Measurements from ENCODE around the gene RAPGEF3.
A peak's percentile ranks its signal among the peaks of the same experiment; 100 is the strongest.

The RAPGEF3 gene

DNA sequence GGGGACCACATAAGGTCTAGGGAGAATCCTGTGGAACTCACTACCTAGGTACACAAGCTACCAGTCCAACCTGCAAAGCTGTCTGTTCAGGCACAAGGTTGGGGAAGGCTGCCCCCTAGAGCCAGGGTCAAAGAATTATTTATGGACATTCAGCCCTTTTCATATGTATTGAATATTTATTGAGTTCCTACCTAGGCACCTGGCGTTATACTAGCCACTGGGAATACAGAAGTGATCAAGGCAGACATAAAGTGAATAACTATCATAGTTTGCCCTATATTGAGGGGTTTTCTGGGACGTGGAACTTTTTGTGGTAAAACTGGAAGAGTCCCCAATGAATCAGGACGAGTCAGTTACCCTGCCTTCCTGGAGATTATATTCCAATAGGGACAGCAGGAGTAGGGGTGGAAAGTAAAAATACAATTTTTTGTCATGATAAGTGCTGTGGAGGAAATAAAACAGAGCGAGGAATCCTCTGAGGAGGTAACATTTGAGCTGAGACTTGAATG is 8.6 kb upstream of the RAPGEF3 start:
- intact Hi-C loops (cut with DNase I): no loop called here
- DNase-seq: peak in 35 of 42 donors; percentile 48 to 87 (median 72)

DNA sequence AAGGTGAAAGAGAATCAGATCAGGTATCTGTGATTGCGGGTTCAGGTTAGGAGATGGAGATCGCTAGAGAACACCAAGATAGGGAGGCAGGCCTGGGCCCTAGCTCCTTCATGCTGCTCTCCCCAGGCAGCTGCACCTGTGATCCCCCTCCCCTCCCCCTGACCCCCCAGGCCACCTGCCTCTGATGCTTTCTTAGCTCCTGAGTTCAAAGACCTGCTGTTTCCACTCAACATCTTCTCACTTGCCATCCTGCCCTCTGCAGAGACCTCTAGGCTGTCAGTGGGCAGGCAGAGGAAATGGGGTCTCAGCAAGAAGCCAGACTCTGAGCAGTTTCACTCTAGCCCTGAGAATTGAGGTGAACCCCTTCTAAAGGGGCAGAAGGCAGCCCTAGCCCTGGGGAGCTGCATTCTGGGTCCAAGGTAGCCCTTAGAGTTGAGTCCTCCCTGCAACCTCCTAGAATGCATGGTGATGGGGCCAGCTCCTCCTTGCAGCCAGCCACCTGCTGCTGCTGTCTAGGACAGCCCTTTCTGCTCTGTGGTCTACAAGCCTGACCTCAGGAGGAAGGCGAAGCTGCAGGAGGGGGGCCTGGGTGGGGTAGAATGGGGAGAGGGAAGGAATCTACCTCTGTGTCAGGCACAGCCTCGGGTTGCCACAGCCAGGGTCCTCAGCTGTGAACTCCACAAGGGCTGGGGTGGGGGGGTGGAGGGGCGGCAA is 8.0 kb upstream of the RAPGEF3 start:
- no peak for DNase-seq
- intact Hi-C loops (cut with DNase I): no loop called here

DNA sequence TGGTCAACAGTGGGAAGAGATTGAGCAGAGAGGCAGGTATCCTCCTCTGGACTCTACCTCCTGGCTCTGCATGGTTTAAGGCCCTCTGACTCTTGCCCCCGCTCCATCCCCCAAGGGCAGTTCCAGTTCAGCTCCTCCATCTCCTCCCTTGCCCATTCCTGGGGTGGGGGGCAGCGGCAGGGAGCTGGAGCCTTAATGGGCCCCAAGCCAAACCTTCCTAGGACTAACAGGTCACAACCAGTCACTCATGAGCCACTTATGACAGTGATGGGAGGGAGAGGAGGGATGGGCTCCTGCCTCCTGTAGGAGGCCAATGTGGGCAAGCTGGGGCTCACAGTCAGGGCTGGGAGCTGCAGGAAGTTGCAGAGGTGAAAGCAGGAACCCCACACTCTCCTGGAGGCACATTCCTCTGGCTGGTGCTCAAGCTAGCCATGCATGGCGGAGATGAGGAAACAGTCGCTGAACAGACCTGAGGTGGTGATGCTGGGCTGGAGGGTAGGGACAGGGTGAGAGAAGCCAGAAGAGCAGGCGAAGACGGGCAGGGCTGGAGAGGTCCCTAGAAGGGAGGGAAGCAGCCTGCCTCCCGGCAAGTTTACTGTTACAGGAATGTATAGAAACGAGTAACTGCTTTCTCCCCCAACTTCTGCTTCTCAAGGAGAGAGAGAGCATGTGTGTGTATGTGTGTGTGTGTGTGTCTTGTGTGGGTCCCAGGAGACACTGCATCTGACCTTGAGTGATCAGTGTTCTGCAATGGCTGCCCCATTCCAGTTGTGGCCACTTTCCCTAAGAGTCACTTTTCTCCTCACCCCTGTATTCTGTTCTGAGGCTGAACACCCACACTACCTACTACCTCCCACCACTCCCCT is 5.0 kb upstream of the RAPGEF3 start:
- DNase-seq: peak in 1 of 42 donors; percentile 7
- intact Hi-C loops (cut with DNase I): no loop called here

- no peak for DNase-seq
These were observed 4.3 kb upstream of the RAPGEF3 start for GRCh38 chr12:47762850-47763465.

GRCh38 chr12:47758584-47758833 is 171 bp downstream of the RAPGEF3 start:
- DNase-seq: no peak
- intact Hi-C loops (cut with DNase I): loop anchor here (2.0 to 5.0 kb wide), 2 partner anchors 20 to 41 kb away; no protein-coding TSS in a partner anchor

More at GRCh38 chr12:47762850-47763465, 4.3 kb upstream of the RAPGEF3 start:
- intact Hi-C loops (cut with DNase I): no loop called here

- intact Hi-C loops (cut with DNase I): loop anchor here (2.0 to 5.0 kb wide), 2 partner anchors 21 to 41 kb away; no protein-coding TSS in a partner anchor
- DNase-seq: peak in 9 of 42 donors; percentile 9 to 66 (median 58)
These were observed 668 bp downstream of the RAPGEF3 start for GRCh38 chr12:47757840-47758583.

GRCh38 chr12:47757364-47757839 is 1.3 kb downstream of the RAPGEF3 start:
- peak in 2 of 42 donors; percentile 8 to 22 for DNase-seq
- intact Hi-C loops (cut with DNase I): loop anchor here (5.0 kb wide), 1 partner anchor 40 kb away; no protein-coding TSS in a partner anchor

GRCh38 chr12:47755655-47756562 is 2.8 kb downstream of the RAPGEF3 start:
- DNase-seq: peak in 7 of 42 donors; percentile 46 to 70 (median 54)
- intact Hi-C loops (cut with DNase I): loop anchor here (5.0 kb wide), 1 partner anchor 39 kb away; no protein-coding TSS in a partner anchor

DNA sequence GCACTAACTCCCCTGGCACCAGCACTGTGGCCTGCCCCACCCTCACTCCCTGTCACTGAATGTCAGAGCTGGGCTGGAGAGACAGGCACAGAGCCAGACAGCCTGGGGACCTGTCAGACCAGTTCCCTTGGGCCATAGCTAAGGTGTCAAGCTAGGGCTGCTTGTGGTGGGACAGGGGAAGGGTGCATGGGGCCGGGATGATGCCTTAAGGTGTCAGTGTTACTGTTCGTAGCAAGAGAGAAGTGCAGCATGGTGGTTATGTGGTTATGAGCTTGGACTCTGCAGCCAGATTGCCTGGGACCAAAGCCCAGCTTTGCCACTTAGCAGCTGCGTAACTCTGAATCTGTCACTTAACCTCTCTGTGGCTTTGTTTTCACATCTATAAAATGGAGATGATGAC is 3.8 kb downstream of the RAPGEF3 start:
- intact Hi-C loops (cut with DNase I): loop anchor here (5.0 kb wide), 1 partner anchor 38 kb away; no protein-coding TSS in a partner anchor
- peak in 5 of 42 donors; percentile 26 to 58 (median 46) for DNase-seq

DNA sequence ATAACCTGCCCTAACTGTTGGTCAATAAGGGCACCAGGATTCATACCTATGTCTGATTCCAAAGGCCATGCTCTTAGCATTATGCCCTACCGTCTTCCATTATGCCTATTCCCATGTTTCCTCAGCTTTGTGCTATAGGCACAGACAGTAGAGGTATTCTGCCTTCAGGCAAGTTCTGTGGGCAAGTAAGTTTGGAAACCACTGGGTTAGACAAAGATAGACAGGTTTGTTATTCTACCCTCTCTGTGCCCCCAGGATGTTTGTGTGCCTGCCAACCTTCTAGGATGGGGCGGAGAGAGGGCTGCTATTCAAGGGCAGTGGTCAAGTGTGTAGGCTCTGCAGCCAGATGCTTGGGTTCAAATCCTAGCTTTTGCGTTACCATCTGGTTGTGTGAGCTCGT is 4.6 kb downstream of the RAPGEF3 start:
- DNase-seq: no peak
- intact Hi-C loops (cut with DNase I): no loop called here

DNA sequence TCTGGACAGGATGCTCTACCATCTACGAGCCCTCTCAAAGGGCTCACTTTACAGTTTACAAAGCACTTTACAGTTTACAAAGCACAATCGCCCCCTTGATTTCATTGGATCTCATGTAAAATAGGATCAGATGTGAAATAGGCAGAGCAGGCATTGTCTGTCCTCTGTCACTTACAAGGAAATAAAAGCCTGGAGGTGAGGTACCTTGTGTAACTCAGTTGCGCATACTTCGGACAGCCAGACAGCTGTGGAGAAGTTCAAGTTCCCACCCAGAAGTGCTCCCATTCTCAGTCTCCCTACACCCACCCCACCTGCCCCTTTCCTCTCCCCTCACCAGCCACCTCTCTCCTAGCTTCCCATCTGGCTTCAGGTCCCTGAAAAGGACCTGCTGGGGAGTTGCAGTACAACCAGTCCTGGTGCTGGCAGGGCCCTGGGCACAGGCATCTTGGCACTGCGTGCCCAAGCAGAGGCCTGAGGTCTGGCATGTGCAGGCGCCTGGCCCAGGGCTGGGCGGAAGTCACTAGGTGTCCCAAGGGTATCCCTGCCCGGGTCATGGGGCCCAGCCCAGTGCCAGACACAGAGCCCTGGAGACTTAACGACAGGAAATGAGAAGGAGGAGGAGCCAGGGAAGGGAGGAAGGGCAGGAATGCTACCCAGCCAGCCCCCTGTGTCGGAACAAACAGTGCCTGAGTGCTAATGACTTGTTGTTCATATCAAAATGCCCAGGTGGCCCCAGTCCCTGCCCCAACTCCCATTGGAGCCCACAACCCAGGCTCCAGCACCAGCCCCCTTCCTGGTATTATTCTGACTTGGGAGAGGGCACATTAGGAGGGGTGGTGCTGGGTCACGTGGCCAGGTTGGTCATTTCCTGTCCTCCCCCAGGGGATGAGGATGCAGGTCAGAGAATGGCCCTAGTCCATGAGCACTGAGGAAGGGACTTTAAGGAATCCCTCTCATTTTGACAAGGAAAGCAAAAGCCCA is 5.4 kb downstream of the RAPGEF3 start:
- peak in 15 of 42 donors; percentile 34 to 67 (median 56) for DNase-seq
- intact Hi-C loops (cut with DNase I): no loop called here

GRCh38 chr12:47752552-47752951 is 6.1 kb downstream of the RAPGEF3 start:
- DNase-seq: no peak
- intact Hi-C loops (cut with DNase I): no loop called here

DNA sequence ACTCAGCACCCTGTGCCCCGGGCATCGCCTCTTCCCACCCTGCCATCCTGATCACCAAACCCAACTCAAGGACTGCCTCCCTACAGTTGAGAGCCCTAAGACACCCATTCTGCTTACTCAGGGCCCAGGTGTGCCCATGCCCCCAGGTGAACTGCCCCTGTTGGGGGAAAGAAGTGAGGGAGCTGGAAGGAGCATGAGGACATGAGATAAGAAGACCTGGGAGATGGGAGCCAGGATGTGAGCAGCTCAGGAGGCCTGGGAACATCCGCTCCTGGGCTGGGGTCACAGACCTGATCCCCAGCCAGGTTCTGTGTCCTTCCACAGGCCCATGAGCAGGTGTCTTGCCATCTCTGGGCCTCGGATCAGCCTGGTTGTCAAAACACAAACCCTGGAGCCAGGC is 6.6 kb downstream of the RAPGEF3 start:
- intact Hi-C loops (cut with DNase I): no loop called here
- no peak for DNase-seq

GRCh38 chr12:47751561-47751960 is 7.1 kb downstream of the RAPGEF3 start:
- intact Hi-C loops (cut with DNase I): no loop called here
- no peak for DNase-seq

GRCh38 chr12:47750916-47751470 is 7.7 kb downstream of the RAPGEF3 start:
- no peak for DNase-seq
- intact Hi-C loops (cut with DNase I): no loop called here

GRCh38 chr12:47750229-47750798 is 8.4 kb downstream of the RAPGEF3 start:
- intact Hi-C loops (cut with DNase I): no loop called here
- no peak for DNase-seq

Measured in head of caudate nucleus (tissue), 42 donors.